ENCODE data around the gene USF3. TPM values are rescaled to one million over a fixed set of nuclear protein-coding genes. Genes with fewer than 3 reads are reported as not detected.

Gene USF3
- 2.4 to 2.9 TPM (median 2.6 TPM) in 5 replicates for total RNA-seq (2022; extraction: Qiagen RNA extraction)

DNA sequence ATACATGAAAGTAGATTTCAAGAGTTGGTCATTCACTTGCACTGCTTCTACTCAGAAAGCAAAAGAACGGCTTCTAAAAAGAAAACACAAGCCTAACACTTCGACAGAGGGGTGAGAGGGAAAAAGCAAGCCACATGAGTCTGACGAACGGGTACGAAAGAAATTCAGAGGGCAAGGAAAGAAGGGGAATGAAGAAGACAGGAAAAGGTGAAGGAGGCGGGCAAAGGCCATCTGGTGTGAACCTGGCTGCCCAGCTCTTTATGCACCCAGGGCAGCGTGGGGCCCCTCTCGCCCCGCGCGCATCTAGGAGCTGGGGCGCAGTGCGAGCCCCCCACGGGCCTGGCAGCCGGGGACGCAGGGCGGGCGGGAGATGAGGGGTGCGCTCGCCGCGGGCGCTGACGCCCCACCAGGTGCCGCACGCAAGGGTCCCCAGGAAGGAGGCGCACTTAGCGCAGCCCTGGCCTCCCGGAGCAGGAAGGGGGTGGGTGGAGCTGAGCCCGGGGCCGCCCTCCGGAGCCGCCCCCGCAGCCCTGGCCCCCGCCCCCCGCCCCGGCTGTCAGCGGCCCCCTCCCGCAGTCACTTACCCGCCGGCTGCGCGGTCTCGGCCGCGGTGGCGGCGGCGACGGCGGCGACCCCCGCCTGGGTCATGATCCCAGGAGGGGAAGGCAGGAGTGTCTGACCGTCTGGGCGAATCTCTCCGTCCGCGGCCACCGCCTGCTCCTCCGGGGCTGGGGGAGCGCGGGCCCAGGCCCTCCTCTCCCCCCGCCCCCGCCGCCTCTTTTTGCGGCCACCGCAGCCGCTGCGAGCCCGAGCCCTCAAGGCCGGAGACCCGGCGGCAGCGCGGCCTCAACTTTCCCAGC lies at the start of gene USF3:
TSS of gene USF3 (minus strand) at position 857 of the 860 bp plus-strand sequence. CDS start 21,764 bp downstream, outside the sequence.

GRCh38 chr3:113745756-113746547 lies 49.5 kb upstream of the USF3 start, which contains the start of gene NAA50:
NAA50 (minus strand) TSS chr3:113746249; CDS start chr3:113745949, 300 bp downstream.

Other genes starting within 250 kb of the USF3 start
- 4.6 to 9.3 TPM (median 8.2 TPM) in 5 replicates for gene SPICE1, start 181.5 kb downstream of the USF3 start, total RNA-seq (2022; extraction: Qiagen RNA extraction)
- 0.53 to 0.85 TPM (median 0.63 TPM) in 5 replicates for gene SIDT1, start 164.1 kb downstream of the USF3 start, total RNA-seq (2022; extraction: Qiagen RNA extraction)
- gene NAA50, start 49.6 kb upstream of the USF3 start, total RNA-seq (2022; extraction: Qiagen RNA extraction): 137 to 161 TPM (median 148 TPM) in 5 replicates
- 15.9 to 24.4 TPM (median 18.6 TPM) in 5 replicates for gene ATP6V1A, start 50.4 kb upstream of the USF3 start, total RNA-seq (2022; extraction: Qiagen RNA extraction)
- gene GRAMD1C, start 142.1 kb upstream of the USF3 start, total RNA-seq (2022; extraction: Qiagen RNA extraction): 0.34 to 0.63 TPM (median 0.41 TPM) in 5 replicates

Measured in A549 treated with Mapracorat at 1 μM for 4 hours (cell line).